Chondrocyte (in vitro differentiated cells): ENCODE measurements around the gene ABLIM1. TPM values are rescaled to one million over a fixed set of nuclear protein-coding genes. Genes with fewer than 3 reads are reported as not detected.

ENCODE experiments used
- DNase-seq: peaks from one replicate; pipeline ENCODE4 v3.0.0; 2021; ENCODE audit warnings: mixed read lengths, low spot score
- H3K27ac Mint-ChIP-seq: one replicate; pipeline ENCODE4 v1.8.0; 2021; ENCODE audit warnings: mild to moderate bottlenecking, moderate library complexity, mixed read lengths; ENCODE audit not compliant: unreplicated experiment
- H3K27me3 Mint-ChIP-seq: 2 replicates; pipeline ENCODE4 v1.8.0; 2021; ENCODE audit warnings: low read depth, mixed read lengths
- H3K36me3 Mint-ChIP-seq: 2 replicates; pipeline ENCODE4 v1.8.0; 2021; ENCODE audit warnings: low read depth, mixed read lengths
- H3K4me1 Mint-ChIP-seq: 2 replicates; pipeline ENCODE4 v1.8.0; 2021; ENCODE audit warnings: low read depth, mild to moderate bottlenecking, mixed read lengths
- H3K4me3 Mint-ChIP-seq: one replicate; pipeline ENCODE4 v1.8.0; 2021; ENCODE audit warnings: mild to moderate bottlenecking, moderate library complexity, mixed read lengths; ENCODE audit not compliant: unreplicated experiment
- H3K9me3 Mint-ChIP-seq: 2 replicates; pipeline ENCODE4 v1.8.0; 2021; ENCODE audit warnings: low read depth, mixed read lengths
- CTCF ChIP-seq: fragments of 200-600 bp; sonication (generic); IDR thresholded peaks from 2 replicates; pipeline ENCODE4 v1.5.0; 2021; ENCODE audit warnings: antibody characterized with exemption, mild to moderate bottlenecking, moderate library complexity
- total RNA-seq: library from RNA; stranded (reverse); gene quantifications from 3 replicates; pipeline ENCODE4 v1.2.1, GENCODE V29; 2021

Gene ABLIM1
- total RNA-seq, 1 donor from 2014 or later, result 15.7 TPM

- Mint-ChIP-seq H3K4me1 (peaks cover 57% of the 10 kb centered on the region), H3K4me3 (no peak overlapping the region), H3K27me3 (no peaks in the 10 kb centered on the region), H3K9me3 (no peaks in the 10 kb centered on the region), H3K36me3 (no peaks in the 10 kb centered on the region), H3K27ac (no peak overlapping the region)
- DNase-seq, result no peak
- TF ChIP-seq CTCF, result no peak
These were observed 28.0 kb downstream of the ABLIM1 start for GRCh38 chr10:114629824-114630730.

- peaks cover 4% of the 10 kb centered on the region for H3K9me3 Mint-ChIP-seq
- H3K4me3 Mint-ChIP-seq, result no peak overlapping the region
- no peak for TF ChIP-seq CTCF
- no peak overlapping the region for H3K27ac Mint-ChIP-seq
- no peaks in the 10 kb centered on the region for H3K36me3 Mint-ChIP-seq
- peaks cover 54% of the 10 kb centered on the region for H3K4me1 Mint-ChIP-seq
- H3K27me3 Mint-ChIP-seq, result no peaks in the 10 kb centered on the region
- DNase-seq, result no peak
These were observed 28.8 kb downstream of the ABLIM1 start for GRCh38 chr10:114629083-114629823.

- no peak for TF ChIP-seq CTCF
- Mint-ChIP-seq H3K4me3 (no peak overlapping the region), H3K9me3 (peaks cover 4% of the 10 kb centered on the region), H3K36me3 (no peaks in the 10 kb centered on the region), H3K4me1 (peaks cover 56% of the 10 kb centered on the region), H3K27me3 (no peaks in the 10 kb centered on the region), H3K27ac (no peak overlapping the region)
- no peak for DNase-seq
These were observed 30.0 kb downstream of the ABLIM1 start for GRCh38 chr10:114628106-114628505.

- Mint-ChIP-seq H3K36me3 (no peaks in the 10 kb centered on the region), H3K4me1 (peaks cover 52% of the 10 kb centered on the region), H3K9me3 (peaks cover 4% of the 10 kb centered on the region), H3K27me3 (no peaks in the 10 kb centered on the region), H3K27ac (no peak overlapping the region), H3K4me3 (no peak overlapping the region)
- no peak for TF ChIP-seq CTCF
- no peak for DNase-seq
These were observed 31.2 kb downstream of the ABLIM1 start for GRCh38 chr10:114626841-114627240.

GRCh38 chr10:114624951-114625780 is 32.9 kb downstream of the ABLIM1 start:
- no peak for TF ChIP-seq CTCF
- H3K36me3 Mint-ChIP-seq, result no peaks in the 10 kb centered on the region
- peaks cover 4% of the 10 kb centered on the region for H3K9me3 Mint-ChIP-seq
- H3K4me1 Mint-ChIP-seq, result peaks cover 45% of the 10 kb centered on the region
- H3K27me3 Mint-ChIP-seq, result no peaks in the 10 kb centered on the region
- DNase-seq, result no peak
- H3K4me3 Mint-ChIP-seq, result no peak overlapping the region
- no peak overlapping the region for H3K27ac Mint-ChIP-seq
